Transverse colon (tissue), 4 donors: ENCODE data around the gene ARSI. TPM values are rescaled to one million over a fixed set of nuclear protein-coding genes. Genes with fewer than 3 reads are reported as not detected.

Experiments
- DNase-seq: peaks from one replicate; pipeline ENCODE4 v3.0.0-alpha.2; 2019
- H3K27ac ChIP-seq, 4 donors: fragments of 200-600 bp; sonication (generic); 2 replicates each; pipeline ENCODE4 v1.5.1; 2016 to 2018; ENCODE audit warnings: inconsistent platforms in 4 of 4
- H3K27me3 ChIP-seq: fragments of 200-600 bp; sonication (generic); 2 replicates; pipeline ENCODE4 v1.5.1; 2017; ENCODE audit warnings: inconsistent platforms
- H3K36me3 ChIP-seq, 4 donors: fragments of 200-600 bp; sonication (generic); 2 replicates each; pipeline ENCODE4 v1.5.1; 2017 to 2019; ENCODE audit warnings: inconsistent platforms in 4 of 4
- H3K4me1 ChIP-seq, 4 donors: fragments of 200-600 bp; sonication (generic); 2 replicates each; pipeline ENCODE4 v1.5.1; 2017 to 2020; ENCODE audit warnings: inconsistent platforms in 4 of 4
- H3K4me3 ChIP-seq, 4 donors: fragments of 200-600 bp; sonication (generic); 1 replicate in 1 of 4; 2 replicates in 3 of 4; pipeline versions ENCODE4 v1.5.1 to v1.6.1; 2017 to 2019; ENCODE audit warnings: inconsistent platforms in 4 of 4
- H3K9me3 ChIP-seq, 2 donors: fragments of 200-600 bp; sonication (generic); 2 replicates each; pipeline ENCODE4 v1.5.1; 2017 to 2019; ENCODE audit warnings: inconsistent platforms in 2 of 2
- CTCF ChIP-seq, 5 experiments: fragments of 200-600 bp in 3 of 5; fragments of 450-650 bp in 2 of 5; sonication (generic) in 3 of 5; IDR thresholded peaks; 1 replicate in 2 of 5; 2 replicates in 3 of 5; pipeline ENCODE4 v1.5.1; 2016 to 2017; ENCODE audit warnings: antibody characterized with exemption in 5 of 5, inconsistent platforms in 3 of 5, mild to moderate bottlenecking in 2 of 5, moderate library complexity in 1 of 5
- EP300 ChIP-seq: sonication (generic); formaldehyde crosslinking; IDR thresholded peaks from one replicate; pipeline ENCODE4 v1.6.1; 2017; ENCODE audit warnings: antibody characterized with exemption, low read depth
- POLR2A ChIP-seq: fragments of 450-650 bp; IDR thresholded peaks from one replicate; pipeline ENCODE4 v1.6.1; 2016; ENCODE audit warnings: antibody characterized with exemption, mild to moderate bottlenecking, moderate library complexity
- POLR2AphosphoS5 ChIP-seq, 3 donors: sonication (generic); formaldehyde crosslinking; IDR thresholded peaks; one replicate each; pipeline ENCODE4 v1.6.1; 2016; ENCODE audit warnings: antibody characterized with exemption in 3 of 3
- WGBS, 2 donors: methylation state at CpG; one replicate each; pipeline ENCODE4 v1.1.5; 2018; ENCODE audit warnings: low coverage in 1 of 2; 5-methylcytosine and 5-hydroxymethylcytosine counted together
- in situ Hi-C, 4 donors: fragments of 200-750 bp; cut with MboI; loops; one replicate each; pipeline versions ENCODE4 v1.15.0 to v1.15.1; 2017; ENCODE audit warnings: low sequenced_read_pairs in 3 of 4, low pct_ligation_motif_present in 1 of 4, low pct_unique_long_range_greater_than_20kb in 1 of 4
- intact Hi-C: fragments of 100-400 bp; cut with DNase I; formaldehyde crosslinking; loops from one replicate; pipeline ENCODE4 v1.15.1; 2023; ENCODE audit warnings: low total_unique reads
- total RNA-seq, 4 donors: library from RNA; depleted of rRNA; stranded (reverse); fragments of >200 nt; gene quantifications; one replicate each; pipeline ENCODE4 v1.1.0, GENCODE V29; 2016

The ARSI gene
- total RNA-seq, 4 donors from 2014 or later: 0.48 to 1.6 TPM; not detected in 2

GRCh38 chr5:150318613-150319483 lies 16.1 kb upstream of the ARSI start:
- in situ Hi-C loops: no loop called here
- Histone ChIP-seq H3K9me3 (no peaks in the 10 kb centered on the region), H3K36me3 (no peaks in the 10 kb centered on the region), H3K4me3 (no peak overlapping the region), H3K27ac (no peak overlapping the region), H3K27me3 (no peaks in the 10 kb centered on the region), H3K4me1 (no peaks in the 10 kb centered on the region)
- WGBS, 2 donors: 78% methylated on average over 9 of the region's 9 CpGs; no CpG with 5 or more reads in 1 of the 2 donors
- no peak for TF ChIP-seq EP300
- TF ChIP-seq POLR2AphosphoS5 (IDR thresholded peaks at IDR 0.05): no peak
- no peak for TF ChIP-seq POLR2A
- no peak for TF ChIP-seq CTCF (IDR thresholded peaks at IDR 0.05)
- no peak for DNase-seq
- intact Hi-C loops: no loop called here

- in situ Hi-C loops: no loop called here
- TF ChIP-seq CTCF (IDR thresholded peaks at IDR 0.05) (no peak), POLR2AphosphoS5 (IDR thresholded peaks at IDR 0.05) (no peak), EP300 (no peak), POLR2A (no peak)
- Histone ChIP-seq H3K9me3 (no peaks in the 10 kb centered on the region), H3K4me1 (no peaks in the 10 kb centered on the region), H3K27ac (no peak overlapping the region), H3K27me3 (no peaks in the 10 kb centered on the region), H3K4me3 (no peak overlapping the region), H3K36me3 (no peaks in the 10 kb centered on the region)
- DNase-seq: no peak
- intact Hi-C loops: no loop called here
- WGBS, 2 donors: 85% methylated on average over 11 of the region's 11 CpGs; no CpG with 5 or more reads in 1 of the 2 donors
Observed at GRCh38 chr5:150317048-150318003, 14.6 kb upstream of the ARSI start.

GRCh38 chr5:150316320-150316719 lies 13.6 kb upstream of the ARSI start:
- no peak overlapping the region for H3K27ac ChIP-seq
- intact Hi-C loops (no loop called here), in situ Hi-C loops (no loop called here)
- no peaks in the 10 kb centered on the region for H3K4me1 ChIP-seq
- TF ChIP-seq POLR2A (no peak), CTCF (IDR thresholded peaks at IDR 0.05) (no peak), POLR2AphosphoS5 (IDR thresholded peaks at IDR 0.05) (no peak), EP300 (no peak)
- H3K4me3 ChIP-seq: no peak overlapping the region
- no peaks in the 10 kb centered on the region for H3K9me3 ChIP-seq
- WGBS, 2 donors: 65 to 94% methylated on average over 3 of the region's 3 CpGs
- H3K27me3 ChIP-seq: no peaks in the 10 kb centered on the region
- H3K36me3 ChIP-seq: no peaks in the 10 kb centered on the region
- DNase-seq: no peak

GRCh38 chr5:150315245-150315644 lies 12.5 kb upstream of the ARSI start:
- Histone ChIP-seq H3K4me3 (no peak overlapping the region), H3K4me1 (no peaks in the 10 kb centered on the region), H3K36me3 (no peaks in the 10 kb centered on the region), H3K27ac (no peak overlapping the region), H3K9me3 (no peaks in the 10 kb centered on the region), H3K27me3 (no peaks in the 10 kb centered on the region)
- in situ Hi-C loops (no loop called here), intact Hi-C loops (no loop called here)
- no peak for TF ChIP-seq CTCF (IDR thresholded peaks at IDR 0.05)
- no peak for TF ChIP-seq POLR2A
- no peak for TF ChIP-seq POLR2AphosphoS5 (IDR thresholded peaks at IDR 0.05)
- no peak for TF ChIP-seq EP300
- DNase-seq: no peak
- 78 to 86% methylated on average over 4 of the region's 4 CpGs for WGBS, 2 donors
